ENCODE results near the gene CREM.

CREM gene

DNA sequence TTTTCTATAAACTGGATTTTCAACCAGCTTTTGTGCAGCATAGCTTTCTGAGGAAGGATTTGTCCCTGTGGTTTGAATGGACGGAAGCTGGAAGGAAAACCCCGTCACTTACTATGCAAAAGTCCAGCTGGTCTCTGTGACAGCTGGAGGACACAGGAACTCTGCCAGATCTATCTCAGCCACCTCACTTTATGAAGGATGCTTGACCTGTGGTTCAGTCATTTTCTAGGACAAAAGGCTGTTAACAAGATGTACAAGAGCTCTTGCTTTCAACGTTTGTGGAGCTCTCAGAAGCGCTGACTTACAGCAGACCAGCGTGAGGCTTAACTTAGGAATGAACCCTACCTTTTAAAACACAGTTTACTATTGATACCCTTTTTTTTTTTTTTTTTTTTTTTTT lies 90.8 kb downstream of the CREM start:
- no peak overlapping the region for H3K4me3 ChIP-seq (ENCODE audit: low read length)
- DNase-seq (ENCODE audit: low read depth): no peak
- TF ChIP-seq, protein P1, sequence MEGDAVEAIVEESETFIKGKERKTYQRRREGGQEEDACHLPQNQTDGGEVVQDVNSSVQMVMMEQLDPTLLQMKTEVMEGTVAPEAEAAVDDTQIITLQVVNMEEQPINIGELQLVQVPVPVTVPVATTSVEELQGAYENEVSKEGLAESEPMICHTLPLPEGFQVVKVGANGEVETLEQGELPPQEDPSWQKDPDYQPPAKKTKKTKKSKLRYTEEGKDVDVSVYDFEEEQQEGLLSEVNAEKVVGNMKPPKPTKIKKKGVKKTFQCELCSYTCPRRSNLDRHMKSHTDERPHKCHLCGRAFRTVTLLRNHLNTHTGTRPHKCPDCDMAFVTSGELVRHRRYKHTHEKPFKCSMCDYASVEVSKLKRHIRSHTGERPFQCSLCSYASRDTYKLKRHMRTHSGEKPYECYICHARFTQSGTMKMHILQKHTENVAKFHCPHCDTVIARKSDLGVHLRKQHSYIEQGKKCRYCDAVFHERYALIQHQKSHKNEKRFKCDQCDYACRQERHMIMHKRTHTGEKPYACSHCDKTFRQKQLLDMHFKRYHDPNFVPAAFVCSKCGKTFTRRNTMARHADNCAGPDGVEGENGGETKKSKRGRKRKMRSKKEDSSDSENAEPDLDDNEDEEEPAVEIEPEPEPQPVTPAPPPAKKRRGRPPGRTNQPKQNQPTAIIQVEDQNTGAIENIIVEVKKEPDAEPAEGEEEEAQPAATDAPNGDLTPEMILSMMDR (conservative IDR thresholded peaks at IDR 0.05; ENCODE audit: low read depth, low read length): no peak

DNA sequence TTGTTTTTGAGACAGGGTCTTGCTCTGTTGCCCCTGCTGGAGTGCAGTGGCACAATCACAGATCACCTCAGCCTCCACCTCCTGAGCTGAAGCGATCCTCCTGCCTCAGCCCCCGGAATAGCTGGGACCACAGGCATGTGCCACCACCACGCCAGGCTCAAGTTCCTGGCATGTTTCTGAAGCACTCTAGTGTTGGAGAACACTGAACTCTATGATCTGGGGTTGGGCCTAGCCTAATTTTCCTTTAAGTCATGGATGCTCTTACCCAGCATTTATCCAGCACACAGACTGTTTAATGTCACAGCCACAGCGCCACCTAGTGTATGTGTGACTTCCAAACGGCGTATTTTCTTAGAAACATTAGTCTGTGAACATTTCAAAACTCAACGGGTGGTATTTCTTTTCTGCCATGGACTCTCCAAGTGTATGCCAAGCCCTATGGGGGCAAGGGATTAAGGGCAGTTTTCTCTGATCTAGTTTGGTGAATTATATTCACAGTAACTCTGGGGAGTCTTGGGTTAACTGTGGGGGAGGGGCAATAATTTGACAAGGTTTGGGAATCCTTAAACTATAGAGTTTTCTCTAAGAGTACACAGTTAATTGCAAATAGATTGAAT lies 91.8 kb downstream of the CREM start:
- no peak overlapping the region for H3K4me3 ChIP-seq (ENCODE audit: low read length)
- DNase-seq (ENCODE audit: low read depth): no peak
- TF ChIP-seq, protein P1 (conservative IDR thresholded peaks at IDR 0.05; ENCODE audit: low read depth, low read length): peak; percentile 72

DNA sequence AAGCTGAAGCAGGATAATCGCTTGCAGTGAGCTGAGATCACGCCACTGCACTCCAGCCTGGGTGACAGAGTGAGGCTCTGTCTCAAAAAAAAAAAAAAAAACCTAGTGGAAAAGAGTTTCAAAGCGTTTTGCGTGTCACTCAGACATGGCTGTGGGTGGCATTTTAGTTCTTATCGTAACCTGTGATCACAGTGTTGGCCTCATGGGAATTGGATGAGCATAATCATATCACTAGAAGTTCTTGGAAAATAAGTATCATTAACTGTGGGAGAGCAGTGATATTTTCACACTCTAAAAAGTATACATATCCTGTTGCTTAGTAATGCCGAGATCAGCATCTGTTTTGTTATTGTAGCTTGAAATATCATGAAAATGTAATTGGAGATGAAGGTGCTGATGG lies 92.6 kb downstream of the CREM start:
- DNase-seq (ENCODE audit: low read depth): no peak
- TF ChIP-seq, protein P1 (conservative IDR thresholded peaks at IDR 0.05; ENCODE audit: low read depth, low read length): no peak
- H3K4me3 ChIP-seq (ENCODE audit: low read length): no peak overlapping the region

DNA sequence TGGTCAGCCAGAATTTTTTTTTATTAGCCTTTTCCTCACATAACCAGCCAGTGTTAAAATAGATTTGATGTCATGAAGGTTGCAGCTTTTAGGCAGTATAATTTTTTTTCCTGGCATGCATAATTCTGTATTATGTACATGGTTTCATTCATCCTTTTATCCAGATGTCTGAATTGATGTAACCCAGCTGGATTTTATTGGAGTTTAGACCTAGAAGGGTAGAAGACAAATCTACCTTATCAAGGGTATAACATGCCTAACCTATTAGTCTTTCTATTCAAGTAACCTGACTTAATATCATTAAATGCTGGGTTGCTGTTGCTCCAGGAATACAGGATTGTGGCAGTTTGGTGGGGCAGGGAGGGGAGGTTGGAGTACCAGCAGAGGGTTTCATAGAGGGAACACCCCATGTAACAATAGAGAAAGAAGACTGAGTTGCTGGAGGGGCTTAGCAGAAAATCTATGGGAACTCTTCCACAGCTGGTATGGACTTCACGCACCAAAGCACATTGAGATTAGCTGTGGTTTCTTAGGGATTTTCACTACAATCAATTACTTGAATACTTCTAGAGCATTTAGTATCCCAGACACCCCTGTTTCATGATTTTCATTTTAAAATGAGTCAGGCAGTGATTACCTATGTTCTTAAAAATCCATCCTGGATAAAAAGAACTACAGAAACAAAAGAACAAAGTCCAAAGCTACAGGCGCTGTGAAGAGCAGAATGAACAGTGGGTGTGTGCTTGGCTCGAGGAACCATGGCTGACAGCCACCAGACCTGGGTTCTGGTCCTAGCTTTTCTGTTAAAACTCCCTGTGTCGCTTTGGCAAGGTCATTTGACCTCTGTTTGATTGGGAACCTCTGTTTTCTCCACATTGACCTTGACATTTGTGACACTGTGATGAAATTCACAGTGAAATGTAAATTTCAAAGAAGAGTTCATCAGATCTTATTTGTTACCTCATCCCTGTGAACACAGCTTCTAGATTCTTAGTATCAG lies 93.5 kb downstream of the CREM start:
- peak; percentile 87 for DNase-seq (ENCODE audit: low read depth)
- H3K4me3 ChIP-seq (ENCODE audit: low read length): no peak overlapping the region
- TF ChIP-seq, protein P1 (conservative IDR thresholded peaks at IDR 0.05; ENCODE audit: low read depth, low read length): no peak

DNA sequence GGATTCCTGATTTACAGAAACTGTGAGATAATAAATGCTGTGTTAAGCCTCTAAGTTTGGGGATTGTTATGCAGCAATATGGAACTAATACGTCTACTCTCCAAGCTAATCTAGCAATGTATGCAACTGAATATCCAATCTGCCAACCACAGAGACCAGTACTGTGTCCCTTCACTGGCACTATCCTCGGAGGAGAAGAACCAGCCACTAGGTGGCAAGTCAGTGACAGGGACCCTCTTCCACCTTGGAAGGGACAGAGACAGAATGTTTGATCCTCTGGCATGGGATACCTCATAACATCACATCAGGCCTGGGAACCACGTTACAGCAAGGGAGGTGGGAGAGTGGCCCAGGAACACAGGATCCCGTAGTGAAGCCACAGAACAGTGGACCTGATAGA lies 96.4 kb downstream of the CREM start:
- TF ChIP-seq, protein P1 (conservative IDR thresholded peaks at IDR 0.05; ENCODE audit: low read depth, low read length): peak; percentile 19
- no peak for DNase-seq (ENCODE audit: low read depth)
- H3K4me3 ChIP-seq (ENCODE audit: low read length): no peak overlapping the region

DNA sequence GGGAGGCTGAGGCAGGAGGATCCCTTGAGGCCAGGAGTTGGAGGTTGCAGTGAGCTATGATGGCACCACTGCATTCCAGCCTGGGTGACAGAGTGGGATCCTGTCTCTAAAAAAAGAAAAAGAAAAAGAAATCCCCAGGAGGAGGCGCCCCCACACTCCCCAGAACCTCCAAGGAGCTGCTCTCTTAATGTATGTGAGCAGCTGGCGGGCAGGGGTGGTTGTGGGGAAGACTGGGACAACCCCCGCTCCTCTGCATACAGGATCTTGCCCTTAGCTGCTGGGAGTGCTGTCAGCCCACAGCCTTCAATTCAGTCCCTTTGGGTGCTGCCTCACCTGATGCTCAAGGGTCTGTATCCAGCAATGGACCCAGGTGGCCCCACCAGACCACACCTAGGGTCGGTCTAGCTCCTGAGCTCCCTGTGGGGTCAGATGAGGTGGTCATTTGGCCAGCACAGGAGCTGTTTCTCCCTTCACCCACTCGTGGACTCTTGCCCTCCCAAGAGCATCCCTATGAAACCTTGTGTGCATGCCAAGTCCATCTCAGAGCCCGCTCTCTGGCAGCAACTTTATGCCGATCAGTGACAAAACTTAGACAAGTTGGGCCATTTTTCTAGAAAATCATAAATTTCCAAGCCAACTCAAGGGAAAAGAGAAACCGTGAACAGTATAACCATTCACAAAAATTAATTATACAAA lies 97.5 kb downstream of the CREM start:
- TF ChIP-seq, protein P1 (conservative IDR thresholded peaks at IDR 0.05; ENCODE audit: low read depth, low read length): no peak

More for the DNA sequence above, 97.5 kb downstream of the CREM start:
- no peak overlapping the region for H3K4me3 ChIP-seq (ENCODE audit: low read length)
- DNase-seq (ENCODE audit: low read depth): no peak

Data from retinal pigment epithelial cell (primary cell).